Glomerular visceral epithelial cell (primary cell): ENCODE measurements around the gene CD300LF.
A peak's percentile ranks its signal among the peaks of the same experiment; 100 is the strongest.

Experiments
- DNase-seq: peaks from one replicate; pipeline ENCODE4 v3.0.0-alpha.2; 2016; ENCODE audit errors: extremely low spot score

CD300LF gene

DNA sequence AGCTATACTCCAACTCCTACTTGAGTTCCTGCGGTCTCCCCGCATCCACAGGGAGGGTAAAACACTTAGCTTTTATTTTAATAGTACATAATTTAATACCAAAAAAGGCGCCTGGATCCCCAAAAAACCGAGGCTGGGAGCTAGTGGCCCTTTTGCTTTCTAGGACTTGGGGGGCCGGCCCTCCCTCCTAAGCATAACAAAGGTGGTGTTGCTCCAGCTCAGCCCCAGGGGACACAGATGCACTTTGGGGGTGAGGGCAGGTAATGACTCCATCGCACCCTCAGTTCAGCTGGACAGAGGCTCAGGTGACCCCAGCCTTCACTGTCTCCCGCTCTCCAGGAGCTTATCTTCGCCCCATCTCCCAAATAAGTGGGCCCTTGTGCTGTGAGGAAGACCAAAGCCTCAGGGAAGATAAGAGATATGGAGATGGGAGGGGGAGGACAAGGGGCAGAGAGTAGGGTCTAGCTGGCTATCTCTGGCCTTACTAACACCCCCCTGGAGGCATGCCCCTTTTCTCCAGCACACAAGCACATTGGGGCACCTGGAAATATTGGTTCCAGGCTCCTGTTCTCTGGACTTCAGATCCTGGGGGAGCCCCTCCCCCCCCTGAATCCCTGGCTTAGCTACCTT, 32.9 kb upstream of the CD300LF start:
- no peak for DNase-seq

DNA sequence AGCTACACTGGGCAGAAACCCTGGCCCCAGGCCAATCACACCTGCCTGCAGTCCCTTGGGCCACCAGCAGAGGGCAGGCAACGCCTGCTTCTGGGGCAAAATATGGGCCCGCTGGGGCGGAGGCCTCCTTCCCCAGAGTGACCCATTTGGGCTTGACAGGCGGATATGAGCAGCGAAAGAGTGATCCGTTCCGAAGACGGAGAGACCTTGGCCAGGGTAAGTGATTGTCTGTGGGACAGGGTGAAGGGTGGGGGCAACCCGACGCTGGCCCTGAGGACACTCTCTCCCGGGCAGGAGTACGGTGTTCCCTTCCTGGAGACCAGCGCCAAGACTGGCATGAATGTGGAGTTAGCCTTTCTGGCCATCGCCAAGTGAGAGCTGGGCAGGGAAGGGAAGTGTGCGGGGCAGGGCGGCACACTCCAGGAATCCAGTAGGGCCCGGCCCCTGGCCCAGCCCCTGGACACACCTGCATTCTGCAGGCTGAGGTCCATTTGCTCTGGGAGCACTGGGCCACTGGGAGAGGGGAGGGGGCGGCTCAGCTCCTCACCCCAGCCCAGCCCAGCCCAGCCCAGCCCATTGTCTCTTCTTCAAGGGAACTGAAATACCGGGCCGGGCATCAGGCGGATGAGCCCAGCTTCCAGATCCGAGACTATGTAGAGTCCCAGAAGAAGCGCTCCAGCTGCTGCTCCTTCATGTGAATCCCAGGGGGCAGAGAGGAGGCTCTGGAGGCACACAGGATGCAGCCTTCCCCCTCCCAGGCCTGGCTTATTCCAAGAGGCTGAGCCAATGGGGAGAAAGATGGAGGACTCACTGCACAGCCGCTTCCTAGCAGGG, 32.2 kb upstream of the CD300LF start:
- peak; percentile 79 for DNase-seq

- no peak for DNase-seq
Observed at GRCh38 chr17:74744349-74744713, 31.6 kb upstream of the CD300LF start.

- no peak for DNase-seq
Observed at GRCh38 chr17:74743755-74744154, 31.0 kb upstream of the CD300LF start.

DNA sequence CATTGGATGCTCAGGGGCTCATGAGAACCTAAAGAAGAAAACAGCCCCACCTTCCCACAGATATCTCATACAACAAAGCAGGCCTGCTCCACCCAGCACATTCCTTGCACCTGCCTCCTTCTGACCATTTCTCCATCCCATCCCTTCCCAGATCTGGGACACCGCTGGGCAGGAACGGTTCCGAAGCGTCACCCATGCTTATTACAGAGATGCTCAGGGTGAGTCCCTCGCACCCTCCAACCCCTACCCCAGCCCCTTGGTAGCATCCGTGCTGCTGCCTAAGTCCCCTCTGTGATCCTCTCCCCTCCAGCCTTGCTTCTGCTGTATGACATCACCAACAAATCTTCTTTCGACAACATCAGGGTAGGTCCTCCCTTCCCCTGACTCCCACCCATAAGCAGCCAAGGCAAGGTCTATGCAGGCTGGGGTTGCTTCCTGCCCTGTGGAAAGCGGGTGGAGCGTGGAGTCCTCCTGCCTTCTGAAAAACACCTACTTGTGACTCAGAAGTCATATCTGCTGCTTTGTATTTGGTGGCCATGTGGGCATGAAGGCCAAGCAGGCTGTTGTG, 30.3 kb upstream of the CD300LF start:
- DNase-seq, result no peak

- no peak for DNase-seq
Observed at GRCh38 chr17:74742153-74742515, 29.4 kb upstream of the CD300LF start.

DNA sequence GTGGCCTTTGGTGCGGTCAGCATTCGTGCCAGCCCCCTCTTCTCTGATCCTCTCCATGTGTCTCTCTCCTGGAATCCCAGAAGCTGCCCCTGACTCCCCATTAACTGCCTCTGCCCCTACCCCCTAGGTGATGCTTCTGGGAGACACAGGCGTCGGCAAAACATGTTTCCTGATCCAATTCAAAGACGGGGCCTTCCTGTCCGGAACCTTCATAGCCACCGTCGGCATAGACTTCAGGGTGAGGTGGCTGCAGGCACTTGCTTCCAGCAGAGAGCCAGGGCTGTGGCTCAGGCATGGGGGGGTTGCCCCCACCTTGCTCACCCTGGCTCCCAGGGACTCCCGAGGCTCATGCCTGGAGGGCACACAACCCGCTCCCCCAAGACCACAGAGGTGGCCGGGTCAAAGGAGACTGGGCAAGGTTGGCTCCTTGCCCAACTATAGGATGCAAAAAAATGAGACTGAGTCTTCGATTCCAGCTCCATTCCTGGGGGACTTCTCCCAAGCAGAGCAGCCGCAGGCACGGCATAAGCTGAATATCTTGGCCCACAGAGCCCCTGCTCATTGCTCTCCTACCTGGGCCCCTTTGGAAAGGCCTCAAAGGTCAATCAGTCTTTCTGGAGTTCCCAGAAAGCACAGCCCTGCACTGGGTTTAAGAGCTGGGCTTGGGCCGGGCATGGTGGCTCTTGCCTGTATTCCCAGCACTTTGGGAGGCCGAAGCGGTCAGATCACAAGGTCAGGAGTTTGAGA, 28.1 kb upstream of the CD300LF start:
- DNase-seq, result no peak

GRCh38 chr17:74740173-74740572, 27.4 kb upstream of the CD300LF start:
- DNase-seq, result no peak

DNA sequence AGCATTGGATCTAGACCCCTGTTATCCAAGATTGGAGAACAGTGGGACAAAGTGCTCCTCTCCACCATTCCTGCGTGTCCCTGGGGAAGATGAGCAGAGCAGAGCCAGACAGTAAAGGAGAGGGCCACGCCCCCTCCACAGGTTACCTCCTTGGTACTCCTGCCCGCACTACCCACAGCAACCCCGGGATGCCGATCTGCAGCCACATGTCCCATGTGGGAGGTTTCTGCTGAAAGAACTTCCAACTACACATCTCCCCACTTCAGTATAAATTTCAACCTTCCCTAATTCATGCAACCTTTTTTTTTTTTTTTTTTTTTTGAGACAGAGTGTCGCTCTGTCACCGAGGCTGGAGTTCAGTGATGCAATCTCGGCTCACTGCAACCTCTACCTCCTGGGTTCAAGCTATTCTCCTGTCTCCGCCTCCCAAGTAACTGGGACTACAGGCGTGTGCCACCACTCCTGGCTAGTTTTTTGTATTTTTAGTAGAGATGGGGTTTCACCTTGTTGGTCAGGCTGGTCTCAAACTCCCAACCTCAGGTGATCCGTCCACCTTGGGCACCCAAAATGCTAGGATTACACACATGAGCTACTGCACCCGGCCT, 26.6 kb upstream of the CD300LF start:
- DNase-seq, result no peak

DNA sequence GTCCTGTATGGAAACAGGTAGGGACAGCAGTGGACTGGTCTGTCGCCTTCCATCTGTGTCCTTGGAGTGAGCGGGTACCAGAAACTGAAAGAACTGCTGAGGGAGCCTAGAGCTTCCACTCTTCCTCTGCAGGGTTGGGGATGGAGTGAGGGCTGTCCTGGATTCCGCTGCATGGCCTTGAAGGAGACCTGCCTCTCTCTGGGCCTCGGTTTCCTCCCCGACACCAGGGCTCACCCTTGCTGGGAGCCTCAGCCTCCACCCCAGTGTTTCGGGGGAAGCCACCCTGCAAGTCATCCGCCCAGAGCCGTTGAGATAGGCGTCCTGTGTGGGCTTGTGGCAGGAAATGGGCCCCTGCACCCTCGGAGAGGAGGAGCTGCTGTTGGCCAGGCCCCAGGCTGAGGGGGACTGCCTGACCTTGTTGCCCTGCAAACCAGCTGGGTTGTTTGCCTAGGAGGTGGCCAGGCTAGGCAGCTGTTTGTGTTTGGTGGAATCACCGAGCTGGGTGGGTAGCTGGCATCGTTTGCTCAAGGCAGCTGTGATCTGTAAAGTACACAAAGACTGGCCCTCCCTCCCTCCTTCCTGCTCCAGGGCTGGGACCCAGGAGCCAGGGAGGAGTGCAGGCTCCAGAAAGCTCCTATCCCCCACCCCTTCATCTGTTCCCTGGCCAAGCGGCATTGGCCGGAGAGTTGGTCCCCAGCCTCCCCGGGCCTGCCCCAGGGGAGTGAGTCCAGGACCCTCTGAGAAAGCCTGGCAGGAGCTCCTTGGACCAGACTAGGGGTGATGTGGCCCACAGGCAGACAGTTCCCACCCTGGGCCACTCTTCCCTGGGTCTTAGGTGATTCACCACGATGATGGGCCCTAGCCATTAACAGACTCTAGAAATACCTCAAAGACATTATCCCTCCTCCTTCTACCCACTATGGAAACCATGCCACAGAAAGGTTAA, 25.6 kb upstream of the CD300LF start:
- no peak for DNase-seq

DNA sequence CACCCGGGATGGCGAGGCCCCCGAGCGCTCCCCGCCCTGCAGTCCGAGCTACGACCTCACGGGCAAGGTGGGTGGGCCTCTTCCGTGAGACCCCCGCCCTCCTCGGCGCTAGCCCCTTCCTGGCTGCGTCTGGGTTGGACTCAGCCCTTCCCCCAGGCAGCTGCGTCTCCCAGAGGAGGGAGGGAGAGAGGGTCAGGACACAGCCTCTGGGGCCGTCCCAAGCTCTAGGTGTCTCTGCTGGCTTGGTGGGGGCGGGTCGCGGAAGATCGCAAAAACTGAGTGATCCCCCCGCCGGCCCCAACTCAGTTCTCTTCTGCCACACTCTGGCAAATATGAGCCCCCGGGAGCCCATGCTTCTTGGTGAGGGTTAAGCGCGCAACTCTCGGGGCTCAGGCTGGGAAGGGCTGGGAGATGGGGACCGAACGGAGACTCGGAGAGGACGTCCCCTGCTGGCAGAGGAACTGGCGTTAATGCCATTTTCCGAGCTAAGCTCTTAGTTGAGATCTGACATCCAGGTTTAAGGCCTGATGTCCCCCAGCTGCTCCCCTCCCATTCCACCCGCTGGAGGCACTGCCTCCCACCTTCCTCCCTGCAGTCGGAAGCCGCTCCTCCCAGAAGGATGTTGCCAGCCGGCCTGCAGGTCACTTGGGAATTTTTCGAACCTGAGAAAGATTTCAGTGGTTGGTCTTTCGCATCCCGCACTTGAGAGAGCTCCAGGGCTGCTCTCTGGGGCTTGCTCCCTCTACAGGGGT, 24.8 kb upstream of the CD300LF start:
- no peak for DNase-seq

DNA sequence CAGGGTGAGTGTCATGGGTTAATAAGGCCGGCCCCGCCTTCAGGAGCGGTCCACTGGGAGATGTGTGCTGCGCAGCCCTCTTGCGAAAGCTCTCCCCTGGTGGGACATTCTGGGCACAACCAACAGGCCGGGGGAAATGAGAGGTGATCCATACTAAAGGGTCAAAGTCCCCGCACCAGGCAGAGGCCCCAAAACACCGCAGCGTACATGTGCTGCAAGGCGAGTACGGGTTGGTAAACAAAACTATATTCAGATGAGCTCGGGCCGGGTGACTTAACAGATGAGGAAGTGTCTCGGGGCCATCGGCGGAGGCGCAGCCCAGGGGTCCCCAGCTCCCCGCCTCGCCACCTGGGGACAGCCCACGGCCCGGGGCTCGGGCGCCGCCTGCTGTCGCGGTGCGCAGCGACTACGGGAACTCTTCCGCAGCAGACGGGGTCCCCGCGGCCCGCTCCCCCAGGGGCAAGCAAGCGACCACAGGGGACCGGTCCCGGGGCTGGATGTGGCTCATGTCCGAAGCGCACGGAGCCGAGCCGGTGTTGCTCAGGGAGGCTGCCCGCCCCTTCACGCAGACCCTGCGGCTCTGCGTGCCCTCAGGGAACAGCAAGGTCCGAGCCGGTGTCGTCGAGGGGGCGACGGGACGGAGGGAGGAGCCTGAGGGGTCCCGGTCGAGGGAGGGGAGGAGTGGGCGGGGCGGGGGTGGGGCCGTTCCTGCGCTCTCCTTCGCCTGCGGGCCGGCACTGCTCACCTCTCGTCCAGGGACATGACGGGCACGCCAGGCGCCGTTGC, 24.0 kb upstream of the CD300LF start, which contains the start of gene RAB37:
RAB37 (plus strand) TSS at position 744 of the 786 bp plus-strand sequence; CDS start at position 761, 17 bp downstream.
- peak; percentile 20 for DNase-seq

- no peak for DNase-seq
Observed at GRCh38 chr17:74734256-74734655, 21.5 kb upstream of the CD300LF start.

- no peak for DNase-seq
Observed at GRCh38 chr17:74733365-74734122, 20.8 kb upstream of the CD300LF start.

- DNase-seq, result no peak
Observed at GRCh38 chr17:74732042-74732867, 19.5 kb upstream of the CD300LF start.

DNA sequence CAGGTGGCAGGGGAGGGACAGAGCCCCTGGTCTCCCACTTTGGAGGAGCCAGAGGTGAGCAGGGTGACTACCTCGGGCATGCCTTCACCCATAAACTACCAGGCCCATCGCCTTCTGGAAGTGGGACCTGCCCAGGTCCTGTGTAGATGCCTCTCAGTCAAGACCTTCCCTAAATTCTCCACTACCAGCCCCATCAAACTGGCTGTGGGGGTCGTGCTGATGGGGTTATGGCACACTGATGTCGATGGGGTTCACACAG, 18.6 kb upstream of the CD300LF start:
- no peak for DNase-seq

- DNase-seq, result peak; percentile 66
Observed at GRCh38 chr17:74730491-74731346, 18.0 kb upstream of the CD300LF start.
